ENCODE data around the gene CA10.

DNA sequence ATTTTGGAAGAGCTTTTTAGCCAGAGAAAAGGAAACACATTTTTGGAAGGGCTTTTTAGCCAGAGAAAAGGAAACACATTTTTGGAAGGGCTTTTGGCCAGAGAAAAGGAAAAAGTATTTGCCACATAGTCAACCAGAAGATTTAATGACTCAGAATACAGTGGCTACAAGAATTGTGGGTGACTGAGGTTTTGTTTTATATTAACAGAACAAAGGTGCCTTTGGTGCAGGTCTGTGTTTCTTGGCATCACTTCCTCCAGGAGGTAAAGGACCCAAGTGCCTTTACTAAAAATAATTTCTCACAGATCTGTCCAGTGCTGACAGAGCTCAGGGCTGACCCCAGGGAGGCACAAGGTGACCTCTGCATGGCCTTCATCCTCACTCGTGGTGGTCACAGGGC, 363.1 kb downstream of the CA10 start:
- TF ChIP-seq, protein P1, sequence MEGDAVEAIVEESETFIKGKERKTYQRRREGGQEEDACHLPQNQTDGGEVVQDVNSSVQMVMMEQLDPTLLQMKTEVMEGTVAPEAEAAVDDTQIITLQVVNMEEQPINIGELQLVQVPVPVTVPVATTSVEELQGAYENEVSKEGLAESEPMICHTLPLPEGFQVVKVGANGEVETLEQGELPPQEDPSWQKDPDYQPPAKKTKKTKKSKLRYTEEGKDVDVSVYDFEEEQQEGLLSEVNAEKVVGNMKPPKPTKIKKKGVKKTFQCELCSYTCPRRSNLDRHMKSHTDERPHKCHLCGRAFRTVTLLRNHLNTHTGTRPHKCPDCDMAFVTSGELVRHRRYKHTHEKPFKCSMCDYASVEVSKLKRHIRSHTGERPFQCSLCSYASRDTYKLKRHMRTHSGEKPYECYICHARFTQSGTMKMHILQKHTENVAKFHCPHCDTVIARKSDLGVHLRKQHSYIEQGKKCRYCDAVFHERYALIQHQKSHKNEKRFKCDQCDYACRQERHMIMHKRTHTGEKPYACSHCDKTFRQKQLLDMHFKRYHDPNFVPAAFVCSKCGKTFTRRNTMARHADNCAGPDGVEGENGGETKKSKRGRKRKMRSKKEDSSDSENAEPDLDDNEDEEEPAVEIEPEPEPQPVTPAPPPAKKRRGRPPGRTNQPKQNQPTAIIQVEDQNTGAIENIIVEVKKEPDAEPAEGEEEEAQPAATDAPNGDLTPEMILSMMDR (conservative IDR thresholded peaks at IDR 0.05): no peak
- no peak for TF ChIP-seq EZH2 (IDR thresholded peaks at IDR 0.05; ENCODE audit: low read depth)

Data from PC-9 (cell line).